ENCODE data around the gene KIF6.

The KIF6 gene

GRCh38 chr6:39428816-39429215, 296.4 kb downstream of the KIF6 start:
- ChIA-PET CTCF (interaction anchor here (0.6 kb wide), 1 partner anchor 50 kb away, joined by 3 read pairs; no protein-coding TSS in a partner anchor), POLR2A (no interaction called here)
- TF ChIP-seq CTBP1 (IDR thresholded peaks at IDR 0.05; ENCODE audit: borderline replicate concordance) (no peak), ELF4 (IDR thresholded peaks at IDR 0.05) (no peak), SP1 (IDR thresholded peaks at IDR 0.05) (no peak), LEF1 (IDR thresholded peaks at IDR 0.05; ENCODE audit: borderline replicate concordance) (no peak), HDGF (IDR thresholded peaks at IDR 0.05; ENCODE audit: borderline replicate concordance) (no peak), FOXK2 (IDR thresholded peaks at IDR 0.05) (no peak), FOXA1 (IDR thresholded peaks at IDR 0.05) (no peak), ZNF384 (IDR thresholded peaks at IDR 0.05) (no peak), FOXM1 (IDR thresholded peaks at IDR 0.05; ENCODE audit: borderline replicate concordance) (no peak), ARNT (IDR thresholded peaks at IDR 0.05) (no peak), PKNOX1 (IDR thresholded peaks at IDR 0.05) (no peak), L3MBTL2 (conservative IDR thresholded peaks at IDR 0.05) (no peak), SUZ12 (IDR thresholded peaks at IDR 0.05) (no peak), TARDBP (IDR thresholded peaks at IDR 0.05) (no peak), NFRKB (IDR thresholded peaks at IDR 0.05) (no peak)
- no peak for DNase-seq (ENCODE audit: extremely low spot score)

- POLR2A ChIA-PET = no interaction called here
- TF ChIP-seq CTBP1 (IDR thresholded peaks at IDR 0.05; ENCODE audit: borderline replicate concordance) (no peak), LEF1 (IDR thresholded peaks at IDR 0.05; ENCODE audit: borderline replicate concordance) (no peak)
- CTCF ChIA-PET = interaction anchor here (0.6 kb wide), 1 partner anchor 1297 kb away, joined by 3 read pairs; no protein-coding TSS in a partner anchor
- DNase-seq (ENCODE audit: extremely low spot score) = no peak
These were observed 297.1 kb downstream of the KIF6 start for GRCh38 chr6:39428152-39428551.

- CTCF ChIA-PET = no interaction called here
- no peak for DNase-seq (ENCODE audit: extremely low spot score)
- POLR2A ChIA-PET = no interaction called here
- TF ChIP-seq HDGF (IDR thresholded peaks at IDR 0.05; ENCODE audit: borderline replicate concordance) (no peak), NFRKB (IDR thresholded peaks at IDR 0.05) (no peak), TARDBP (IDR thresholded peaks at IDR 0.05) (no peak)
These were observed 299.1 kb downstream of the KIF6 start for GRCh38 chr6:39426073-39426456.

- no peak for DNase-seq (ENCODE audit: extremely low spot score)
These were observed 299.7 kb downstream of the KIF6 start for GRCh38 chr6:39425346-39426072.

GRCh38 chr6:39424831-39425230, 300.4 kb downstream of the KIF6 start:
- CTCF ChIA-PET = no interaction called here
- TF ChIP-seq CTBP1 (IDR thresholded peaks at IDR 0.05; ENCODE audit: borderline replicate concordance) = no peak
- no peak for TF ChIP-seq PKNOX1 (IDR thresholded peaks at IDR 0.05)
- no peak for TF ChIP-seq TARDBP (IDR thresholded peaks at IDR 0.05)
- TF ChIP-seq FOXK2 (IDR thresholded peaks at IDR 0.05) = no peak
- POLR2A ChIA-PET = no interaction called here
- no peak for DNase-seq (ENCODE audit: extremely low spot score)

More at GRCh38 chr6:39425346-39426072, 299.7 kb downstream of the KIF6 start:
- ChIA-PET POLR2A (no interaction called here), CTCF (no interaction called here)
- no peak for TF ChIP-seq L3MBTL2 (conservative IDR thresholded peaks at IDR 0.05)

- POLR2A ChIA-PET = no interaction called here
These were observed 303.0 kb downstream of the KIF6 start for GRCh38 chr6:39422238-39422637.

More at GRCh38 chr6:39422238-39422637, 303.0 kb downstream of the KIF6 start:
- no peak for DNase-seq (ENCODE audit: extremely low spot score)
- TF ChIP-seq PKNOX1 (IDR thresholded peaks at IDR 0.05) (no peak), BHLHE40 (IDR thresholded peaks at IDR 0.05; ENCODE audit: borderline replicate concordance) (no peak), CTBP1 (IDR thresholded peaks at IDR 0.05; ENCODE audit: borderline replicate concordance) (no peak), HDGF (IDR thresholded peaks at IDR 0.05; ENCODE audit: borderline replicate concordance) (no peak), FOXM1 (IDR thresholded peaks at IDR 0.05; ENCODE audit: borderline replicate concordance) (no peak), ARNT (IDR thresholded peaks at IDR 0.05) (no peak), ELF4 (IDR thresholded peaks at IDR 0.05) (no peak), FOXA1 (IDR thresholded peaks at IDR 0.05) (no peak), TARDBP (IDR thresholded peaks at IDR 0.05) (no peak), SUZ12 (IDR thresholded peaks at IDR 0.05) (no peak), NFRKB (IDR thresholded peaks at IDR 0.05) (no peak), FOXK2 (IDR thresholded peaks at IDR 0.05) (no peak), ZNF384 (IDR thresholded peaks at IDR 0.05) (no peak), SP1 (IDR thresholded peaks at IDR 0.05) (no peak), L3MBTL2 (conservative IDR thresholded peaks at IDR 0.05) (no peak), LEF1 (IDR thresholded peaks at IDR 0.05; ENCODE audit: borderline replicate concordance) (no peak)
- CTCF ChIA-PET = no interaction called here
